ENCODE results near the gene DKK2. TPM values are rescaled to one million over a fixed set of nuclear protein-coding genes. Genes with fewer than 3 reads are reported as not detected.

The DKK2 gene
- total RNA-seq, 4 donors from 2014 or later = 0.55 to 1.3 TPM; not detected in 2

- no peaks in the 10 kb centered on the region for H3K27me3 ChIP-seq
- H3K9me3 ChIP-seq = no peaks in the 10 kb centered on the region
- WGBS, 2 donors (ENCODE audit: low coverage in 1 of 2) = 70 to 78% methylated on average over 3 of the region's 3 CpGs
- H3K4me3 ChIP-seq = no peak overlapping the region
- H3K27ac ChIP-seq = no peak overlapping the region
- in situ Hi-C loops (cut with MboI; ENCODE audit: low pct_ligation_motif_present in 1 of 4, low pct_unique_long_range_greater_than_20kb in 1 of 4, low sequenced_read_pairs in 3 of 4) (no loop called here), intact Hi-C loops (cut with DNase I; ENCODE audit: low total_unique reads) (no loop called here)
- TF ChIP-seq EP300 (IDR thresholded peaks at IDR 0.05; ENCODE audit: low read depth) (no peak), POLR2AphosphoS5 (IDR thresholded peaks at IDR 0.05) (no peak), POLR2A (IDR thresholded peaks at IDR 0.05) (no peak), CTCF (IDR thresholded peaks at IDR 0.05) (no peak)
- no peaks in the 10 kb centered on the region for H3K4me1 ChIP-seq
- no peaks in the 10 kb centered on the region for H3K36me3 ChIP-seq
- DNase-seq = no peak
Measured at GRCh38 chr4:107011312-107011711, 24.8 kb downstream of the DKK2 start.

- no peaks in the 10 kb centered on the region for H3K9me3 ChIP-seq
- DNase-seq = no peak
- WGBS, 2 donors (ENCODE audit: low coverage in 1 of 2) = 66 to 68% methylated on average over 3 of the region's 3 CpGs
- in situ Hi-C loops (cut with MboI; ENCODE audit: low pct_ligation_motif_present in 1 of 4, low pct_unique_long_range_greater_than_20kb in 1 of 4, low sequenced_read_pairs in 3 of 4) = no loop called here
- no peaks in the 10 kb centered on the region for H3K27me3 ChIP-seq
- intact Hi-C loops (cut with DNase I; ENCODE audit: low total_unique reads) = no loop called here
- H3K4me1 ChIP-seq = no peaks in the 10 kb centered on the region
- no peaks in the 10 kb centered on the region for H3K36me3 ChIP-seq
- TF ChIP-seq CTCF (IDR thresholded peaks at IDR 0.05) (no peak), POLR2A (IDR thresholded peaks at IDR 0.05) (no peak), POLR2AphosphoS5 (IDR thresholded peaks at IDR 0.05) (no peak), EP300 (IDR thresholded peaks at IDR 0.05; ENCODE audit: low read depth) (no peak)
- no peak overlapping the region for H3K4me3 ChIP-seq
- no peak overlapping the region for H3K27ac ChIP-seq
Measured at GRCh38 chr4:107009196-107009968, 26.7 kb downstream of the DKK2 start.

- no peaks in the 10 kb centered on the region for H3K27me3 ChIP-seq
- no peak for TF ChIP-seq POLR2AphosphoS5 (IDR thresholded peaks at IDR 0.05)
- no peak for TF ChIP-seq POLR2A (IDR thresholded peaks at IDR 0.05)
- no peak for TF ChIP-seq EP300 (IDR thresholded peaks at IDR 0.05; ENCODE audit: low read depth)
- TF ChIP-seq CTCF (IDR thresholded peaks at IDR 0.05) = no peak
- no peak for DNase-seq
- H3K27ac ChIP-seq = no peak overlapping the region
- intact Hi-C loops (cut with DNase I; ENCODE audit: low total_unique reads) (no loop called here), in situ Hi-C loops (cut with MboI; ENCODE audit: low pct_ligation_motif_present in 1 of 4, low pct_unique_long_range_greater_than_20kb in 1 of 4, low sequenced_read_pairs in 3 of 4) (no loop called here)
- H3K4me1 ChIP-seq = no peaks in the 10 kb centered on the region
- 66 to 73% methylated on average over 2 of the region's 2 CpGs for WGBS, 2 donors (ENCODE audit: low coverage in 1 of 2)
- H3K9me3 ChIP-seq = no peaks in the 10 kb centered on the region
- H3K36me3 ChIP-seq = no peaks in the 10 kb centered on the region
- no peak overlapping the region for H3K4me3 ChIP-seq
Measured at GRCh38 chr4:107008115-107008514, 28.0 kb downstream of the DKK2 start.

- no peaks in the 10 kb centered on the region for H3K27me3 ChIP-seq
- no peak for TF ChIP-seq EP300 (IDR thresholded peaks at IDR 0.05; ENCODE audit: low read depth)
- TF ChIP-seq POLR2A (IDR thresholded peaks at IDR 0.05) = no peak
- no peak for TF ChIP-seq CTCF (IDR thresholded peaks at IDR 0.05)
- no peak for TF ChIP-seq POLR2AphosphoS5 (IDR thresholded peaks at IDR 0.05)
- H3K4me3 ChIP-seq = no peak overlapping the region
- intact Hi-C loops (cut with DNase I; ENCODE audit: low total_unique reads) (no loop called here), in situ Hi-C loops (cut with MboI; ENCODE audit: low pct_ligation_motif_present in 1 of 4, low pct_unique_long_range_greater_than_20kb in 1 of 4, low sequenced_read_pairs in 3 of 4) (no loop called here)
- no peak overlapping the region for H3K27ac ChIP-seq
- DNase-seq = no peak
- H3K4me1 ChIP-seq = no peaks in the 10 kb centered on the region
- no peaks in the 10 kb centered on the region for H3K9me3 ChIP-seq
- no peaks in the 10 kb centered on the region for H3K36me3 ChIP-seq
Measured at GRCh38 chr4:107006218-107006617, 29.9 kb downstream of the DKK2 start.
